ENCODE results near the gene RAB11FIP5.

DNA sequence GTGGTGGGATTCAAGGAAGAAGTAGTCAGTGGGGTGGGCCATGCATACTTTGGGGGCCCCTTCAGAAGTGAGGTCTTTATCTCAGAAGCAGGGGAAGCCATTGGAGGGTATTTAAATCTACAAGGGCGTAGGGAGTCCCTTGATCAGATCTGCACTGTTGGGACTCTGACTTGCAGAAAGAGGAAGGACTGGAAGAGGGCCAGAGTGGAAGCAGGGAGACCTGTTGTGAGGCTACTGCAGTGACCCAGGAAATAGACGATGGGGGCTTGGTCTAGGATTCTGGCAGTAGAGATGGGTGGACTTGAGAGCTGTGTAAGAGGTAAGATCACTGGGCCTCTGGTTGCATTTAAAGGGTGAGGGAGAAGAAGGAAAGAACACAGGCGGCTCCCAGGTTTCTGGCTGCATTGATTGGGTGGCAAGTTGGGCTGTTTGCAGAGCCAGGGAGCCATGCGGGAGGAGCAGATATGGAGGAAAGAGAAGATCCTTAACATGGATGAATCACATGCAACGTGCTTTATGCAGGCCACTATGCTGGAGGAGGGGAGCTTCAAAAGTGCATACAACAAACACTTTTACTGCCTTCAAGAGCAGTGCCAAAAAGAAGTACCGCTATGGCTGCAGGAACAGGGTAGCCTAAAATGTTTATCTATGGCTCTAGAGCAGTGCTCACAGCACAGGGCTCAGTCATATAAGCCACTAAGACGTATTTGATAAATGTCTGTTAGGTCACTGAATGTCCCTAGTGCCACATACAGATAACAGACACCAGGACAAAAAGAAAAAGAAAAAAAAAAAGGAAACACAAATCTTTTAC is 43.5 kb downstream of the RAB11FIP5 start:
- TF ChIP-seq EZH2 (IDR thresholded peaks at IDR 0.05; ENCODE audit: low read depth, unreplicated experiment) (no peak), JUNB (IDR thresholded peaks at IDR 0.05; ENCODE audit: unreplicated experiment) (no peak), EZH2phosphoT487 (IDR thresholded peaks at IDR 0.05; ENCODE audit: unreplicated experiment) (no peak), POLR2AphosphoS5 (IDR thresholded peaks at IDR 0.05; ENCODE audit: low read depth) (no peak), CREB1 (CRISPR knock-in tag; IDR thresholded peaks at IDR 0.05; ENCODE audit: low read depth) (no peak), STAT1 (IDR thresholded peaks at IDR 0.05; ENCODE audit: unreplicated experiment) (no peak), NANOG (IDR thresholded peaks at IDR 0.05; ENCODE audit: borderline replicate concordance) (no peak), ZNF114 (CRISPR knock-in tag; IDR thresholded peaks at IDR 0.05) (no peak), ZNF331 (CRISPR knock-in tag; IDR thresholded peaks at IDR 0.05; ENCODE audit: low read depth) (no peak)
- TF ChIP-seq, protein P1, sequence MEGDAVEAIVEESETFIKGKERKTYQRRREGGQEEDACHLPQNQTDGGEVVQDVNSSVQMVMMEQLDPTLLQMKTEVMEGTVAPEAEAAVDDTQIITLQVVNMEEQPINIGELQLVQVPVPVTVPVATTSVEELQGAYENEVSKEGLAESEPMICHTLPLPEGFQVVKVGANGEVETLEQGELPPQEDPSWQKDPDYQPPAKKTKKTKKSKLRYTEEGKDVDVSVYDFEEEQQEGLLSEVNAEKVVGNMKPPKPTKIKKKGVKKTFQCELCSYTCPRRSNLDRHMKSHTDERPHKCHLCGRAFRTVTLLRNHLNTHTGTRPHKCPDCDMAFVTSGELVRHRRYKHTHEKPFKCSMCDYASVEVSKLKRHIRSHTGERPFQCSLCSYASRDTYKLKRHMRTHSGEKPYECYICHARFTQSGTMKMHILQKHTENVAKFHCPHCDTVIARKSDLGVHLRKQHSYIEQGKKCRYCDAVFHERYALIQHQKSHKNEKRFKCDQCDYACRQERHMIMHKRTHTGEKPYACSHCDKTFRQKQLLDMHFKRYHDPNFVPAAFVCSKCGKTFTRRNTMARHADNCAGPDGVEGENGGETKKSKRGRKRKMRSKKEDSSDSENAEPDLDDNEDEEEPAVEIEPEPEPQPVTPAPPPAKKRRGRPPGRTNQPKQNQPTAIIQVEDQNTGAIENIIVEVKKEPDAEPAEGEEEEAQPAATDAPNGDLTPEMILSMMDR (conservative IDR thresholded peaks at IDR 0.05; ENCODE audit: low read depth in 2 of 2) = no peak
- TF ChIP-seq, protein P2, sequence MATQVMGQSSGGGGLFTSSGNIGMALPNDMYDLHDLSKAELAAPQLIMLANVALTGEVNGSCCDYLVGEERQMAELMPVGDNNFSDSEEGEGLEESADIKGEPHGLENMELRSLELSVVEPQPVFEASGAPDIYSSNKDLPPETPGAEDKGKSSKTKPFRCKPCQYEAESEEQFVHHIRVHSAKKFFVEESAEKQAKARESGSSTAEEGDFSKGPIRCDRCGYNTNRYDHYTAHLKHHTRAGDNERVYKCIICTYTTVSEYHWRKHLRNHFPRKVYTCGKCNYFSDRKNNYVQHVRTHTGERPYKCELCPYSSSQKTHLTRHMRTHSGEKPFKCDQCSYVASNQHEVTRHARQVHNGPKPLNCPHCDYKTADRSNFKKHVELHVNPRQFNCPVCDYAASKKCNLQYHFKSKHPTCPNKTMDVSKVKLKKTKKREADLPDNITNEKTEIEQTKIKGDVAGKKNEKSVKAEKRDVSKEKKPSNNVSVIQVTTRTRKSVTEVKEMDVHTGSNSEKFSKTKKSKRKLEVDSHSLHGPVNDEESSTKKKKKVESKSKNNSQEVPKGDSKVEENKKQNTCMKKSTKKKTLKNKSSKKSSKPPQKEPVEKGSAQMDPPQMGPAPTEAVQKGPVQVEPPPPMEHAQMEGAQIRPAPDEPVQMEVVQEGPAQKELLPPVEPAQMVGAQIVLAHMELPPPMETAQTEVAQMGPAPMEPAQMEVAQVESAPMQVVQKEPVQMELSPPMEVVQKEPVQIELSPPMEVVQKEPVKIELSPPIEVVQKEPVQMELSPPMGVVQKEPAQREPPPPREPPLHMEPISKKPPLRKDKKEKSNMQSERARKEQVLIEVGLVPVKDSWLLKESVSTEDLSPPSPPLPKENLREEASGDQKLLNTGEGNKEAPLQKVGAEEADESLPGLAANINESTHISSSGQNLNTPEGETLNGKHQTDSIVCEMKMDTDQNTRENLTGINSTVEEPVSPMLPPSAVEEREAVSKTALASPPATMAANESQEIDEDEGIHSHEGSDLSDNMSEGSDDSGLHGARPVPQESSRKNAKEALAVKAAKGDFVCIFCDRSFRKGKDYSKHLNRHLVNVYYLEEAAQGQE (IDR thresholded peaks at IDR 0.05; ENCODE audit: unreplicated experiment) = no peak
- TF ChIP-seq, protein P3, sequence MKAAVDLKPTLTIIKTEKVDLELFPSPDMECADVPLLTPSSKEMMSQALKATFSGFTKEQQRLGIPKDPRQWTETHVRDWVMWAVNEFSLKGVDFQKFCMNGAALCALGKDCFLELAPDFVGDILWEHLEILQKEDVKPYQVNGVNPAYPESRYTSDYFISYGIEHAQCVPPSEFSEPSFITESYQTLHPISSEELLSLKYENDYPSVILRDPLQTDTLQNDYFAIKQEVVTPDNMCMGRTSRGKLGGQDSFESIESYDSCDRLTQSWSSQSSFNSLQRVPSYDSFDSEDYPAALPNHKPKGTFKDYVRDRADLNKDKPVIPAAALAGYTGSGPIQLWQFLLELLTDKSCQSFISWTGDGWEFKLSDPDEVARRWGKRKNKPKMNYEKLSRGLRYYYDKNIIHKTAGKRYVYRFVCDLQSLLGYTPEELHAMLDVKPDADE (IDR thresholded peaks at IDR 0.05) = no peak
- TF ChIP-seq, protein P4, sequence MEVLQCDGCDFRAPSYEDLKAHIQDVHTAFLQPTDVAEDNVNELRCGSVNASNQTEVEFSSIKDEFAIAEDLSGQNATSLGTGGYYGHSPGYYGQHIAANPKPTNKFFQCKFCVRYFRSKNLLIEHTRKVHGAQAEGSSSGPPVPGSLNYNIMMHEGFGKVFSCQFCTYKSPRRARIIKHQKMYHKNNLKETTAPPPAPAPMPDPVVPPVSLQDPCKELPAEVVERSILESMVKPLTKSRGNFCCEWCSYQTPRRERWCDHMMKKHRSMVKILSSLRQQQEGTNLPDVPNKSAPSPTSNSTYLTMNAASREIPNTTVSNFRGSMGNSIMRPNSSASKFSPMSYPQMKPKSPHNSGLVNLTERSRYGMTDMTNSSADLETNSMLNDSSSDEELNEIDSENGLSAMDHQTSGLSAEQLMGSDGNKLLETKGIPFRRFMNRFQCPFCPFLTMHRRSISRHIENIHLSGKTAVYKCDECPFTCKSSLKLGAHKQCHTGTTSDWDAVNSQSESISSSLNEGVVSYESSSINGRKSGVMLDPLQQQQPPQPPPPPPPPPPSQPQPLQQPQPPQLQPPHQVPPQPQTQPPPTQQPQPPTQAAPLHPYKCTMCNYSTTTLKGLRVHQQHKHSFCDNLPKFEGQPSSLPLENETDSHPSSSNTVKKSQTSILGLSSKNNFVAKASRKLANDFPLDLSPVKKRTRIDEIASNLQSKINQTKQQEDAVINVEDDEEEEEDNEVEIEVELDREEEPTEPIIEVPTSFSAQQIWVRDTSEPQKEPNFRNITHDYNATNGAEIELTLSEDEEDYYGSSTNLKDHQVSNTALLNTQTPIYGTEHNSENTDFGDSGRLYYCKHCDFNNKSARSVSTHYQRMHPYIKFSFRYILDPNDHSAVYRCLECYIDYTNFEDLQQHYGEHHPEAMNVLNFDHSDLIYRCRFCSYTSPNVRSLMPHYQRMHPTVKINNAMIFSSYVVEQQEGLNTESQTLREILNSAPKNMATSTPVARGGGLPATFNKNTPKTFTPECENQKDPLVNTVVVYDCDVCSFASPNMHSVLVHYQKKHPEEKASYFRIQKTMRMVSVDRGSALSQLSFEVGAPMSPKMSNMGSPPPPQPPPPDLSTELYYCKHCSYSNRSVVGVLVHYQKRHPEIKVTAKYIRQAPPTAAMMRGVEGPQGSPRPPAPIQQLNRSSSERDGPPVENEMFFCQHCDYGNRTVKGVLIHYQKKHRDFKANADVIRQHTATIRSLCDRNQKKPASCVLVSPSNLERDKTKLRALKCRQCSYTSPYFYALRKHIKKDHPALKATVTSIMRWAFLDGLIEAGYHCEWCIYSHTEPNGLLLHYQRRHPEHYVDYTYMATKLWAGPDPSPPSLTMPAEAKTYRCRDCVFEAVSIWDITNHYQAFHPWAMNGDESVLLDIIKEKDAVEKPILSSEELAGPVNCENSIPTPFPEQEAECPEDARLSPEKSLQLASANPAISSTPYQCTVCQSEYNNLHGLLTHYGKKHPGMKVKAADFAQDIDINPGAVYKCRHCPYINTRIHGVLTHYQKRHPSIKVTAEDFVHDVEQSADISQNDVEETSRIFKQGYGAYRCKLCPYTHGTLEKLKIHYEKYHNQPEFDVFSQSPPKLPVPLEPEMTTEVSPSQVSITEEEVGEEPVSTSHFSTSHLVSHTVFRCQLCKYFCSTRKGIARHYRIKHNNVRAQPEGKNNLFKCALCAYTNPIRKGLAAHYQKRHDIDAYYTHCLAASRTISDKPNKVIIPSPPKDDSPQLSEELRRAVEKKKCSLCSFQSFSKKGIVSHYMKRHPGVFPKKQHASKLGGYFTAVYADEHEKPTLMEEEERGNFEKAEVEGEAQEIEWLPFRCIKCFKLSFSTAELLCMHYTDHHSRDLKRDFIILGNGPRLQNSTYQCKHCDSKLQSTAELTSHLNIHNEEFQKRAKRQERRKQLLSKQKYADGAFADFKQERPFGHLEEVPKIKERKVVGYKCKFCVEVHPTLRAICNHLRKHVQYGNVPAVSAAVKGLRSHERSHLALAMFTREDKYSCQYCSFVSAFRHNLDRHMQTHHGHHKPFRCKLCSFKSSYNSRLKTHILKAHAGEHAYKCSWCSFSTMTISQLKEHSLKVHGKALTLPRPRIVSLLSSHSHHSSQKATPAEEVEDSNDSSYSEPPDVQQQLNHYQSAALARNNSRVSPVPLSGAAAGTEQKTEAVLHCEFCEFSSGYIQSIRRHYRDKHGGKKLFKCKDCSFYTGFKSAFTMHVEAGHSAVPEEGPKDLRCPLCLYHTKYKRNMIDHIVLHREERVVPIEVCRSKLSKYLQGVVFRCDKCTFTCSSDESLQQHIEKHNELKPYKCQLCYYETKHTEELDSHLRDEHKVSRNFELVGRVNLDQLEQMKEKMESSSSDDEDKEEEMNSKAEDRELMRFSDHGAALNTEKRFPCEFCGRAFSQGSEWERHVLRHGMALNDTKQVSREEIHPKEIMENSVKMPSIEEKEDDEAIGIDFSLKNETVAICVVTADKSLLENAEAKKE (CRISPR knock-in tag; IDR thresholded peaks at IDR 0.05) = no peak
